Activated T-cell treated with anti-CD3 and anti-CD28 coated beads, Interleukin-2, amount 50 U/mL, for 72 hours (primary cell): ENCODE results near the gene SH3GL3. TPM values are rescaled to one million over a fixed set of nuclear protein-coding genes. Genes with fewer than 3 reads are reported as not detected.

Experiments used
- ATAC-seq, 2 donors: fragments of 150-1000 bp; cut with Tn5 transposase; replicated peaks in 1 of 2; 2 replicates each; pipeline ENCODE4 v1.10.0; 2021; ENCODE audit warnings: moderate library complexity in 2 of 2, mild to moderate bottlenecking in 1 of 2
- DNase-seq, 2 donors: peaks; one replicate each; pipeline ENCODE4 v3.0.0; 2021 to 2022; ENCODE audit warnings: mixed read lengths in 1 of 2
- H3K27ac Mint-ChIP-seq: one replicate; pipeline ENCODE4 v1.8.0; 2022; ENCODE audit warnings: mild to moderate bottlenecking, moderate library complexity, mixed read lengths
- H3K27me3 Mint-ChIP-seq: one replicate; pipeline ENCODE4 v1.8.0; 2022; ENCODE audit warnings: low read depth, mixed read lengths
- H3K36me3 Mint-ChIP-seq, 2 donors: one replicate each; pipeline ENCODE4 v1.8.0; 2022; ENCODE audit warnings: mixed read lengths in 2 of 2, mild to moderate bottlenecking in 1 of 2; ENCODE audit not compliant: insufficient read depth in 2 of 2
- H3K4me1 Mint-ChIP-seq: one replicate; pipeline ENCODE4 v1.8.0; 2022; ENCODE audit warnings: low read depth, mixed read lengths
- H3K4me3 Mint-ChIP-seq, 2 donors: one replicate each; pipeline ENCODE4 v1.8.0; 2022; ENCODE audit warnings: mild to moderate bottlenecking in 2 of 2, mixed read lengths in 2 of 2, moderate library complexity in 2 of 2
- H3K9me3 Mint-ChIP-seq, 2 donors: one replicate each; pipeline ENCODE4 v1.8.0; 2022; ENCODE audit warnings: mixed read lengths in 2 of 2
- total RNA-seq, 2 donors: library from RNA; stranded (reverse); gene quantifications; one replicate each; pipeline ENCODE4 v1.2.3, GENCODE V29; 2022

The SH3GL3 gene
- total RNA-seq, 2 donors from 2014 or later = 0.19 TPM; not detected in 1

DNA sequence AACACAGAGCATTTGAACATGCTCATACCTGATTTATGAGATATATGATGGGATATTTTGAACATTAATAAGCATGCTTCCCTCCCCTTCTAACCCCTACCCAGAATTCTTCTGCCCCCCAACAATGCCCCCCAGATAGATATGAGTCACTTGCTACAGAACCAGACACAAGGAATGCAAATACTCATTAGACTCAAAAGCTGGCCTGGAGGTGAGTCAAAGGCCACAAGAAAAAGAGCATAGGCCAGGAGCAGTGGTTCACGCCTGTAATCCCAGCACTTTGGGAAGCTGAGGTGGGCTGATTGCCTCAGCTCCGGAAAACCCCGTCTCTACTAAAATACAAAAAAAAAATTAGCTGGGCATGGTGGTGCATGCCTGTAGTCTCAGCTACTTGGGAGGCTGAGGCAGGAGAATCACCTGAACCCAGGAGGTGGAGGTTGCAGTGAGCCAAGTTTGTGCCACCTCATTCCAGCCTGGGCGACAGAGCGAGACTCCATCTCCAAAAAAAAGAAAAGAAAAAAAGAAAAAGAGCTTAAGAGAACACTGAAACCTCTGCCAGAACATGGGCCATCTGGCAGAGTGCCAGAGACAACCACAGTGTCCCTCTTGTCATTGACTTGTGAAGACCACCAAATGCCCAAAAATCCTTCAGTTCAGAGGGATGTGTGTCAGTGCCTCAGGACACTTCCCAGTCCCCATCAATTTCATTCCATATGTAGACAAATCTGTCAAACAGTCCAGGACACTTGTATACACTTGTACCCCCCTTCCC lies 3.9 kb upstream of the SH3GL3 start:
- Mint-ChIP-seq H3K27ac (no peak overlapping the region), H3K4me1 (peaks cover 10% of the 10 kb centered on the region), H3K36me3 (no peaks in the 10 kb centered on the region), H3K27me3 (peaks cover 54% of the 10 kb centered on the region), H3K4me3 (no peak overlapping the region), H3K9me3 (no peaks in the 10 kb centered on the region)
- DNase-seq = no peak
- ATAC-seq = no peak

DNA sequence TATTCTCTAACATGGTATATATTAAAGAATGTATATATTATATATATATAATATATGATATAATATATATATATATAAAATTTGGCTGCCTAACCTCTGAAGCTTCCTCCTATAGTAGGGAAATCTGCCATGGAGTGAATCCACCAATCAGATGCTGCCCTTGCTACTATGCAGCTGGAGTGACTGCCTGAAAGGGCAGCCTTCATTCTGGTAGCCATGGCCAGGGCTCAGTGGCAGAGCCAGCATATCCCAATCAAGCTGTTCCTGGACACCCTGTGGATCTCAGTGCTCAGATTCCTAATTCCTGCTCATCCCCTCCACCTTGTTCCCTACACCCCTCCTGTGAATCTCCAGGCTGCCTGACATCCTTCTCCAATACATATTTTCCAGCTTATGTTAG lies 2.2 kb upstream of the SH3GL3 start:
- no peak overlapping the region for H3K4me3 Mint-ChIP-seq
- ATAC-seq = no peak
- DNase-seq = no peak
- peaks cover 61% of the 10 kb centered on the region for H3K27me3 Mint-ChIP-seq
- H3K27ac Mint-ChIP-seq = no peak overlapping the region
- peaks cover 12% of the 10 kb centered on the region for H3K4me1 Mint-ChIP-seq
- H3K9me3 Mint-ChIP-seq = no peaks in the 10 kb centered on the region
- H3K36me3 Mint-ChIP-seq = no peaks in the 10 kb centered on the region

DNA sequence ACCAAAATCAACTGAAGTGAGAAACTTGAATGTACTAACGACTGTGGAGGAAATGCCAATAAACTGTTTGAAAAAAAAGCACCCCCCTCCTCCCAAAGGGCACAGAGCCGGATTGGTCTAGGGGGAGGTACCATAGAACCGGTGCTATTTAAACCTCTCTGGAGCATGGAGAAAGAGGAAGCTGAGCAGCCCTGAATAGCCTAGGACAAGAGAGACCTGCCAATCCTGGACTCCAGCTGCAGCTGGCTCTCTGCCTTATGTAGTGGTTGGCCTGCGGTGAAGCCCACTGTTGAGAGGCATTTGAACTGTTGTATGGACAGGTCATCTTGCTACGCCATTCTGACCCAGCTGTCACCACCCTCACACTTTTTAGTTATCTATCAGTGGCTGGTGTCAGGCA lies 1.5 kb upstream of the SH3GL3 start:
- DNase-seq (no peak), ATAC-seq (no peak)
- H3K9me3 Mint-ChIP-seq = no peaks in the 10 kb centered on the region
- H3K36me3 Mint-ChIP-seq = no peaks in the 10 kb centered on the region
- H3K4me1 Mint-ChIP-seq = peaks cover 12% of the 10 kb centered on the region
- peaks cover 55% of the 10 kb centered on the region for H3K27me3 Mint-ChIP-seq
- H3K4me3 Mint-ChIP-seq = no peak overlapping the region
- no peak overlapping the region for H3K27ac Mint-ChIP-seq

- no peak overlapping the region for H3K27ac Mint-ChIP-seq
- no peaks in the 10 kb centered on the region for H3K9me3 Mint-ChIP-seq
- peaks cover 12% of the 10 kb centered on the region for H3K4me1 Mint-ChIP-seq
- DNase-seq = no peak
- H3K36me3 Mint-ChIP-seq = no peaks in the 10 kb centered on the region
- ATAC-seq = no peak
- peaks cover 54% of the 10 kb centered on the region for H3K27me3 Mint-ChIP-seq
- peak overlapping the region; percentile 79 to 81 for H3K4me3 Mint-ChIP-seq
These were observed 724 bp upstream of the SH3GL3 start for GRCh38 chr15:83446417-83446816.

DNA sequence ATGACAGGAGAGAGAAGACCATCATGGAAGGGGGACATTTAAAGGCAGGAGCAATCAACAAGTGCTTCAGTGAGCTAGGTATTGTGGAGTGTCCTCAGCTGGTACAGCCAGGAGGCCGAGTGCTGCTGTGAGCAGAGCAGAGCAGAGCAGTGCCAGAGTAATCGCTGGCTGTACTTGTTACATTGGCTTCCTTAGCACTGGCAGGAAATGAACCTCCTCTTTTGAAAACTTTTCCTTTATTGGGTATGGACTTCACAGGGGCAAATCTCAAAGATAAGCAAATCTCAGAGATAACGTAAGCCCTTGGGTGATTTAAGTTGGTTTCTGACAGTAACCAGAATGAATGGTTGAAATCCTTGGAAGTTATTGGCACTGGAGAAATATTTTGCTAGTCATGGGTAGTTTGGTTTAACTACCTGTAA lies 2.1 kb downstream of the SH3GL3 start:
- Mint-ChIP-seq H3K4me1 (peaks cover 12% of the 10 kb centered on the region), H3K4me3 (no peak overlapping the region), H3K27me3 (peaks cover 45% of the 10 kb centered on the region), H3K27ac (no peak overlapping the region), H3K9me3 (no peaks in the 10 kb centered on the region), H3K36me3 (no peaks in the 10 kb centered on the region)
- DNase-seq (no peak), ATAC-seq (no peak)

- peaks cover 43% of the 10 kb centered on the region for H3K27me3 Mint-ChIP-seq
- H3K27ac Mint-ChIP-seq = no peak overlapping the region
- H3K4me3 Mint-ChIP-seq = no peak overlapping the region
- H3K36me3 Mint-ChIP-seq = no peaks in the 10 kb centered on the region
- H3K4me1 Mint-ChIP-seq = peaks cover 12% of the 10 kb centered on the region
- H3K9me3 Mint-ChIP-seq = no peaks in the 10 kb centered on the region
- no peak for DNase-seq
- ATAC-seq = no peak
These were observed 2.9 kb downstream of the SH3GL3 start for GRCh38 chr15:83449937-83450506.

GRCh38 chr15:83457149-83457548 lies 10.0 kb downstream of the SH3GL3 start:
- H3K4me3 Mint-ChIP-seq = no peak overlapping the region
- H3K36me3 Mint-ChIP-seq = no peaks in the 10 kb centered on the region
- ATAC-seq = no peak
- peaks cover 8% of the 10 kb centered on the region for H3K27me3 Mint-ChIP-seq
- H3K27ac Mint-ChIP-seq = no peak overlapping the region
- no peaks in the 10 kb centered on the region for H3K4me1 Mint-ChIP-seq
- H3K9me3 Mint-ChIP-seq = no peaks in the 10 kb centered on the region
- DNase-seq = no peak

DNA sequence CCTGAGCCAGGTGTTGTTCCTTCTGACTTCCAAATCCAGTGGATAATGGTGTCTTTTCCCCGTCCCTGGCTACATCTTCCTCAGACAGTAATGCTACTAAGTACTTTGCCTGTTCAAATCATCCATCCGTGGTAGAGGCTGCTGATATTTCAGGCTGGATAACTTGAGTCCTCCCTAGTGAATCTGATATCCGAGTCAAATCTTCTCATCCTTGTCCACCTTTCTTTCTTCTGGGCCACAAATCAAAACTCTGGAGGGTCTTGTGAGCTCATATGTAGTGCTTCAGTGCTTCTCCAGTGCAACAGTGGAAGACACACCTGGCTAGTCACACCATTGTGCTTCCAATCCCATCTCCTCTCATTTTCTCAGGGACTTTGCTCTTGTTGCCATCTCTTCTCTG lies 11.2 kb downstream of the SH3GL3 start:
- Mint-ChIP-seq H3K4me3 (no peak overlapping the region), H3K27ac (no peak overlapping the region), H3K36me3 (no peaks in the 10 kb centered on the region), H3K27me3 (peaks cover 8% of the 10 kb centered on the region), H3K9me3 (no peaks in the 10 kb centered on the region), H3K4me1 (no peaks in the 10 kb centered on the region)
- DNase-seq (no peak), ATAC-seq (no peak)

DNA sequence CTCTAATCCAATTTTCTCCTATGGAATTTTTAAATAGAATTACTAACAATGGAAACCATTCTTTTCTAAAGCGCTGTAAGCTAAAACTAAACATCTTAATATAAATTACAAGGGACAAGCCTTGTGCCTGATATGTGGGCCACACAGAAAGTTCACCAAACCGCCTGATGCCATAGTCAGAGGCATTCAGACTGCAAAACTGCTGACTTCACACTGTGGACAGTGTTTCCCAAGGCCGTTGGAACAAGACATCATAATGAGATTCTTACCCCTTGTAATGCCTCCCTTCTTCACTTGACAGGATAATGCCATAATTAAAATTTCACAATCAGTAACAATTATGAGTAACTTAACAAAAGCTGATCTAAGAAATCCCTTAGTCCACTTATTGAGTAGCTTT lies 14.9 kb downstream of the SH3GL3 start:
- Mint-ChIP-seq H3K27ac (no peak overlapping the region), H3K27me3 (peaks cover 8% of the 10 kb centered on the region), H3K4me3 (no peak overlapping the region), H3K9me3 (no peaks in the 10 kb centered on the region), H3K36me3 (no peaks in the 10 kb centered on the region), H3K4me1 (no peaks in the 10 kb centered on the region)
- ATAC-seq = no peak
- no peak for DNase-seq

- no peaks in the 10 kb centered on the region for H3K4me1 Mint-ChIP-seq
- H3K4me3 Mint-ChIP-seq = no peak overlapping the region
- H3K9me3 Mint-ChIP-seq = no peaks in the 10 kb centered on the region
- no peak for ATAC-seq
- H3K27ac Mint-ChIP-seq = no peak overlapping the region
- no peaks in the 10 kb centered on the region for H3K36me3 Mint-ChIP-seq
- peaks cover 9% of the 10 kb centered on the region for H3K27me3 Mint-ChIP-seq
- DNase-seq = no peak
These were observed 15.9 kb downstream of the SH3GL3 start for GRCh38 chr15:83462953-83463433.

GRCh38 chr15:83470887-83471286 lies 23.7 kb downstream of the SH3GL3 start:
- DNase-seq (no peak), ATAC-seq (no peak)
- Mint-ChIP-seq H3K27me3 (peaks cover 23% of the 10 kb centered on the region), H3K4me1 (no peaks in the 10 kb centered on the region), H3K36me3 (no peaks in the 10 kb centered on the region), H3K27ac (no peak overlapping the region), H3K9me3 (peaks cover 0 to 1% of the 10 kb centered on the region in 2 donors), H3K4me3 (no peak overlapping the region)

GRCh38 chr15:83471307-83471866 lies 24.2 kb downstream of the SH3GL3 start:
- Mint-ChIP-seq H3K4me3 (no peak overlapping the region), H3K9me3 (peaks cover 0 to 1% of the 10 kb centered on the region in 2 donors), H3K4me1 (no peaks in the 10 kb centered on the region), H3K27ac (no peak overlapping the region), H3K27me3 (peaks cover 23% of the 10 kb centered on the region), H3K36me3 (no peaks in the 10 kb centered on the region)
- ATAC-seq = no peak
- DNase-seq = no peak

DNA sequence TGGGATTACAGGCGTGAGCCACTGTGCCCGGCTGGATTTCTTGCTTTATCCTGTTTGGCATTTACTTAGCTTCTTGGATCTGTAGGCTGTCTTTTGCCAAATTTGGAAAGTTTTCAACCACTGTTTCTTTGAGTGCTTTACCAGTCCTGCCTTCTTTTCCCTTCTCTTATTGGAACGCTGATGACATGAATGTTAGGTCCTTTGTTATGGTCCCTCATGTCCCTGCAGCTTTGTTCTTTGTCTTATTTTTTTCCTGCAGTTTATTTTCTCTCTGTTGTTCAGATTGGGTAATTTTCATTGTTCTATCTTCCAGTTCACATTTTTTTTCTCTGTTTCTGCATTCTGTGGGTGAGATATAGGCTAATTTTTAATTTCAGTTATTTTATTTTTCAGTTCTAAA lies 25.0 kb downstream of the SH3GL3 start:
- H3K4me3 Mint-ChIP-seq = no peak overlapping the region
- DNase-seq = no peak
- H3K4me1 Mint-ChIP-seq = no peaks in the 10 kb centered on the region
- no peak for ATAC-seq
- peaks cover 0 to 1% of the 10 kb centered on the region in 2 donors for H3K9me3 Mint-ChIP-seq
- H3K27me3 Mint-ChIP-seq = peaks cover 23% of the 10 kb centered on the region
- H3K36me3 Mint-ChIP-seq = no peaks in the 10 kb centered on the region
- no peak overlapping the region for H3K27ac Mint-ChIP-seq
